Middle frontal gyrus (tissue), 1 donor: Measurements from ENCODE around the gene SERP2.

Experiments
- DNase-seq: peaks from one replicate; pipeline ENCODE4 v3.0.0-alpha.2; 2015; ENCODE audit warnings: low spot score; ENCODE audit errors: extremely low spot score

Gene SERP2

GRCh38 chr13:44386913-44387556 is 13.4 kb downstream of the SERP2 start:
- no peak for DNase-seq

- no peak for DNase-seq
Measured at GRCh38 chr13:44388427-44389059, 14.9 kb downstream of the SERP2 start.

GRCh38 chr13:44389060-44389666 is 15.5 kb downstream of the SERP2 start:
- DNase-seq, result no peak

GRCh38 chr13:44389876-44390275 is 16.3 kb downstream of the SERP2 start:
- DNase-seq, result no peak

GRCh38 chr13:44393391-44393790 is 19.8 kb downstream of the SERP2 start:
- no peak for DNase-seq

- DNase-seq, result no peak
Measured at GRCh38 chr13:44394658-44395057, 21.0 kb downstream of the SERP2 start.

DNA sequence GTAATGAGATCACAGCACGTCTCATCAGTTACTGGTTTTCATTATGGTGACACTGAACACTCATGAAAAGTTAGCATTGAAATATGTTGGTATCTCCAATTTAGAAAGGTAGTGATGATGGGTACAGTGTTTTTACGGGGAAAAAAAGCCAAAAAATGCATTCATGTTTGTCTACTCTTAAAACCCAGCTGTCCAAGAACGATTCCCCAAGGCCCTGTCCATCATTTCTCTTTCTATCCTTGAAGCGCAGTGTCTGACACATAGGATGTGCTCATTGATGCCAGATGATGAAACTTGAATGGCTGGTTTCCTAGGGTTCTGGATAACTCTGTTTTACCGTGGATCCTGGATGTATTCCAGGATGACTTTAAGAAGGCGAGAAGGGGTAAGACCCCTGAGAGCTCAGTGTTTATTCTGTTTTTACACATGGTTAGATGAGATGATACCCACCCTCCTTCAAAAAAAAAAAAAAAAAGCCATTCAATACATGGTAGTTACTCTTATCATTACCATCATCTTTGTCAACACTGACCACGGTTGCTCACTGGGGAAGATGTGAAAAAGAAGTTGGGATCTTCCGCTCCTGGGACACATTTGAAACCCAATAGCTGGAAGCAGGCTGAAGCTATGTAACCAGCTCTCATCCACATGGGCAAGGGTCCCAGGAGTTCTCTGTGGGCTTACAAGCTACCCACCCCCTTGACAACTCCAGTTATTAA is 22.5 kb downstream of the SERP2 start:
- DNase-seq, result no peak

- DNase-seq, result no peak
Measured at GRCh38 chr13:44396701-44397580, 23.3 kb downstream of the SERP2 start.

DNA sequence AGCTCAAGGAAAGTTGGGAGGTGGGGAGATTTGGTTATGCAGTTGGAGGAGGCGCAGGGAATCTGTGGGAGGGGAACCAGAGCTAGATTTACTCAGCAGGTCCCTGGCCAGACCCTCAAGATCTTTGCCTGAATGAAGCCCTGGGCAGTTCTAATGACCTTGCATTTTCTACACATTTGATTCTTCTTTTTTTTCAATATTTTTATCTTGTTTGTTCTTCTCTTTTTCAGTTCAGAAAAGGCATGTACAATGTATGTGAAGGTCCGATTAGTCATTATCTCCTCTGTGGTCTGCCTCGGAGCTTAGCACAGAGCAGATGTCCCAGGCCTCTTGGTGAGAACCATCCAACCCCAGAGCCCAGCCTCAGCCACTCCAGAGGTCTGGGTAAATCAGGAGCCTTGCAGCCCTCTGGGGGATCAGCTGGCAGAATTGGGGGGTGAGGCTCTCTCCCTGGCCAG is 24.2 kb downstream of the SERP2 start:
- no peak for DNase-seq

DNA sequence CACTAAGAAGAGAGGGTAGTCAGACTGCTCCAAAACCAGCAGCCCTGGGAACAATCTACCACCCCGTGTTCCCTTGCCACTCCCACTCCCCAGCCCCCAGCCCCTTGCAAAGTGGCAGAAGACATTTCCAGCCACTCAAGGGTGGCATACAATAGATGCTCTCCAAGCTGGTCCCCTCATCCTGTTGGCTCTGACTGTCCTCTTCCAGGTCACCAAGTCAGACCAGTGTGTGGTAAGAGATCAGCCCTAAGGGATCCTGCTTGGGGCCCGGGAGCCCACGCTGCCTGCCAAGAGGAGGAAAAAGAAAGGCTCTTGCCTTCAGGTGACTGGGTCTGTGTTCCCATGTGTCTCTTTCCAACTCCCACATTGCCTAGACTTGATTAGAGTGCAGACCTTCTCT is 25.0 kb downstream of the SERP2 start:
- DNase-seq, result no peak

DNA sequence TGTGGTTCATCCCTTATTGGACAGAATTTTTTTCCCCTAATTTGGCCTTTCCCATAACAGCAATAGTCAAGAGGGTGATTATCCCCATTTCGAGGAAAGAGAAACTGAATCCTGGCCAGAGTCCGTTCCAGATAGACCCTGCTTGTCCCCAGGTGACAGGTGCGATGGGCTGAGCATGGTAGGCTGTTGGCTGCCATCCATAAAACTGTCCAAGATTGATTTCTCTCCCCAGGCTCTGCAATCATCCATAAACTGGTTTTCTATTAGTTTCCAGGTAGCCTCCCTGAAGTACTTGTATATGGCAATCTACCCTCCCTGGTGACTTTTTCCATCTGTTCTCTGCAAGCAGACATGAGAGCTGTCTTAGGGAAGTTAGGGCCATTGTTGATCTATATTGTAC is 25.4 kb downstream of the SERP2 start:
- DNase-seq, result no peak

- DNase-seq, result no peak
Measured at GRCh38 chr13:44400736-44401135, 27.1 kb downstream of the SERP2 start.

- no peak for DNase-seq
Measured at GRCh38 chr13:44401577-44401976, 28.0 kb downstream of the SERP2 start.

DNA sequence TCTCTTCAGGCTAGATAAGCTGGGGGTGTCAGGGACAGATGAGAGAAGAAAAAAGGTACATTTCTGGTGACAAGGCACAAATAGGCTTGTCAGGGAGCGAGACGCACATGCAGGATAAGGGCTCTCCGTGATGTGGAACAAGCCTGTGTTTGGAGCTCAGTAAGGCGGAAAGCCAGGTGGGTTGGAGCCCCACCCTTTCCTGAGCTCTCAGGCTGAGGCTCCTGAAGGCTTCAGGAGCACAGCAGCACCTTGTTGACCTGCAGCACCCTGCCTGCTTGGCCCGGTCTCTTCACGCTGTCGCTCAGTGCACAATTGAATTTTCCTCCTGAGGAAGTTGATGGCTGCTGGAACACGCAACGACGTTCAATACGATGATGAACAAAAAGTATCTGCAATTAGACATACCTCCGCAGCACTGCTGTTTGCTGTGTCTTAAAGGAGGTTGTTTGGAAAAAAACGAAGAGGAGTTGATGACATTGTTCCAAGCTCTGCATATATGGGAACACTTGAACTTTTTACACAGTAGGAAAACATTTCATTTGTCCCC is 29.3 kb downstream of the SERP2 start:
- no peak for DNase-seq

DNA sequence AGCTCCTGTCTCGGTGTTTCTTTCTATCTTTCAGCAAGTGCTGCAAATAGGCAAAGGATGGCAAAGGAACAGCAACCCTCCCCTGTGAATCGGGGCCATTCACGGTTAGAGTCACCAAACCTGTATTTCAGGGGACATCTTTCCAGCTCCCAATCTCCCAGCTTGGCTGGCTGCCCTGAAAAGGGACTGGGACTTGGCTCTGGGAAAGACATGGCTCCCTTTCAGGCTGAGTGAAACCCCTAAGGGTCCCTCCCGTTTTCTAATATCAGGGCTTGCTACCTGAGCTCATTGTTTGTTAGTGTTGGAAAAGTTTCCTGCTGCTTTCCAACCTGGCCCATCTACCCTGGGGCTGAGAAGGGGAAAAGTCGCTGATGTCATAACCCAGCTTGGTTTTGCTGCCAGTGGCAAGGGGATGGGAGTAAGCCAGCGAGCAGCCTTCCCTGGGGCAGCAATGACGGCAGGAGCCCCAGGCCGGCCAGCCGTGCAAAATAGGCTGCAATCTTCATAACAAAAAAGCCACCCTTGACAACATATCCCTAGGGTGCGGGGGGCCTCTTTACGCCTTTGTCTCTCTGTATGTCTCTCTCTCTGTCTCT is 29.9 kb downstream of the SERP2 start:
- no peak for DNase-seq

- no peak for DNase-seq
Measured at GRCh38 chr13:44404261-44405132, 30.9 kb downstream of the SERP2 start.

DNA sequence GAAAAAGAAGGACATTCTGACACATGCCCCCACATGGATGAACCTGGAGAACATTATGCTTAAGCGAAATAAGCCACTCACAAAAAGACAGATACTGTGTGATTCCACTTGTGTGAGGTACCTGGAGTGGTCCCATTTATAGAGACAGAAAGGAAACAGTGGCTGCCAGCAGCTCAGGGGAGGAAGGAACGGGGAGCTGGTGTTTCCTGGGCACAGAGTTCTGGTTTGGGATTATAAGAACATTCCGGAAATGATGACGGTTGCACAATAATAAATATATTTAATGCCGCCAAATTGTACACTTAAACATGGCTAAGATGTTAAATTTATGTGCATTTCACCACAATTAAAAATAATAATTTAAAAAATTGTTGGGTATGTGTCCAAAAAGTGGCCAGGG is 33.0 kb downstream of the SERP2 start:
- DNase-seq, result no peak

DNA sequence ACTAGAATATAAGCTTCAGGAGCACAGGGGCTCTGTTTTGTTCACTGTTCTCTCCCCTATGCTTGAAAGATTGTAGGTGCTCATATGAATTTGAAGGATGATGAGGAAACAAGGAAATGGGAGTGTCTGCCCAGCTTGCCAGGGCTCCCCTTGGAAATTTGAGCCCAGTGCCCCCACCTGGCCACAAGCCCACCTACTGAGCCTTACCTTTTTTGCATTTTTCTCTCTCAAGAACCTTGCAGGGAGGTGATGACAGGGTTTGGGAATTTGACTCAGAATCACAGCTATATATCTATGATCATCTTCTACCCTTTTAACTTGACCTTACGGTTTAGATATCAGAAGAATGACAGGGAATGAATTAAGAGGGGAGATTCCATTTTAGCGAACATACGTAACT is 33.8 kb downstream of the SERP2 start:
- DNase-seq, result no peak

DNA sequence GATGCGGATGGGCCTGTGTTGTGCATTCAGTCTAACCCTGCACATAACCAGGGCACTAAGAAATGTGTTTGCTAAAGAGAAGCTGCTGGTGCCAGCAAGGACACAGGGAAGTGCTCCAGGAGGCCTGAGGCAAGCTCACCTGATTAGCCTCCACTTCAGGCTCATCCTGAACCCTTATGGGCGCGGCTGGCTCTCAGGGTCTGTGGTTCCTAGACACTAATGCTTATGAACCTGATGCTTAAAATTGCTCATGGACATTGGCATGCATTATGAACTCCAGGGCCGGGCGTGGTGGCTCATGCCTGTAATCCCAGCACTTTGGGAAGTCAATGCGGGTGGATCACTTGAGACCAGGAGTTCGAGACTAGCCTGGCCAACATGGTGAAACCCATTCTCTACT is 34.3 kb downstream of the SERP2 start:
- no peak for DNase-seq

GRCh38 chr13:44409595-44409994 is 36.0 kb downstream of the SERP2 start:
- no peak for DNase-seq
